NK-92 (cell line): ENCODE measurements around the gene CD200R1L.
"Not testable (repeated sequence)": the region's sequence is repeated elsewhere in the genome, so short reads cannot be mapped to it uniquely, and the experiment has no call there.

Source experiments
- DNase-seq: peaks from one replicate; lab custom pipeline; 2025; ENCODE audit not compliant: unreplicated experiment; lab: John Stamatoyannopoulos, UW

CD200R1L gene, protein sequence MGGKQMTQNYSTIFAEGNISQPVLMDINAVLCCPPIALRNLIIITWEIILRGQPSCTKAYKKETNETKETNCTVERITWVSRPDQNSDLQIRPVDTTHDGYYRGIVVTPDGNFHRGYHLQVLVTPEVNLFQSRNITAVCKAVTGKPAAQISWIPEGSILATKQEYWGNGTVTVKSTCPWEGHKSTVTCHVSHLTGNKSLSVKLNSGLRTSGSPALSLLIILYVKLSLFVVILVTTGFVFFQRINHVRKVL

DNA sequence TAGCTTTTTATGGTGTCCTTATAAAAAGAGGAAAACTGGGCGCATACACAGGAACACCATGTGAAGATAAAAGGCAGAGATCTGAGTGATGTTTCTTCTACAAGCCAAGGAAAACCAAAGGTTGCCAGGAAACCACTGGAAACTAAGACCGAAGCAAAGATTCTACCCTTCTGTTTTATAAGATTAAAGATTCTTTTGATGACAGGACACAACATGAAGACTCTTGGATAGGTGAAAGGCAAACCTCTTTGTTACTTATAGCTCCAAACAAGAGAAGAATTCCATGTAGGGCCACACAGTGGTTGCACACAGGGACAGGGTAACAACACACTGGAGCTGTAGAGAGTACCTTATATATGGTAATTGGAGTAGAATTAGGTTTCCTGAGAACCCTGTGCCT lies at the start of gene CD200R1L:
Gene CD200R1L (minus strand): TSS at position 101 of the 400 bp plus-strand sequence. CDS start 17,497 bp downstream, outside the sequence.
- no peak for DNase-seq

DNA sequence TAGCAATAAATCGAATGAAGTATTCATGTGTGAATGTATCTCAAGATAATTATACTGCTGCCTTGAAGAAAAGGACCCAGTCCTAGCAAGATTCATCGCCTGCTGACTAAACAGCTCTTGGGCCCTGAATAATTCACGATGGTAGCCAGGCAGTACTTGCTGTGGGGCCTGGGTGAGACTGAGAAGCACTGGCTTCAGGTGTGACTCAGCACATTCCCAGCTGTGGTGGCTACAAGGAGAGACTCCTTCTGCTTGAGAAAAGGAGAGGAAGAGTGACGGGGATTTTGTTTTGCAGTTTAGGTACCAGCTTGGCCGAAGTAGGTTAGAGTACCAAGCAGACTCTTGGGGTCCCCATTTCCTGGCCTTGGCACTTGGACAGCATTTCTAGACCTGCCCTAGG lies 47.6 kb upstream of the CD200R1L start:
- no peak for DNase-seq

DNA sequence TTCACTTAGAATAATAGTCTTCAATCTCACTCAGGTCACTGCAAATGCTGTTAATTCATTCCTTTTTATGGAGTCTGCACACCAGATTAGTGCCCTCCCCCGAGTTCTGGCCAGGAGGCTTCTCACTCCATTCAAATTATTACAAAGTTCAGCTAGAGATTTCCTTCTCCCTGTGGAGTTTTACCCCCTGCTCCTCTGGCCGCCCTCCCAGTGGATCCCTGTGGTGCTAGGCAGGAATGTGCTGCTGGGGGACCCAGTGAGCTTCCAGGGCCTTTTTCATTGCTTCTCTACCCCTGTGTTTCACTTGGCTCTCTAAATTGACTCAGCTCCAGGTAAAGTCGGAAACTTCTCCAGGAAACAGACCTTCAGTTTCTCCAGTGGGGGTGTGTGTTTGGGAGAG lies 42.7 kb upstream of the CD200R1L start:
- DNase-seq, result no peak

DNA sequence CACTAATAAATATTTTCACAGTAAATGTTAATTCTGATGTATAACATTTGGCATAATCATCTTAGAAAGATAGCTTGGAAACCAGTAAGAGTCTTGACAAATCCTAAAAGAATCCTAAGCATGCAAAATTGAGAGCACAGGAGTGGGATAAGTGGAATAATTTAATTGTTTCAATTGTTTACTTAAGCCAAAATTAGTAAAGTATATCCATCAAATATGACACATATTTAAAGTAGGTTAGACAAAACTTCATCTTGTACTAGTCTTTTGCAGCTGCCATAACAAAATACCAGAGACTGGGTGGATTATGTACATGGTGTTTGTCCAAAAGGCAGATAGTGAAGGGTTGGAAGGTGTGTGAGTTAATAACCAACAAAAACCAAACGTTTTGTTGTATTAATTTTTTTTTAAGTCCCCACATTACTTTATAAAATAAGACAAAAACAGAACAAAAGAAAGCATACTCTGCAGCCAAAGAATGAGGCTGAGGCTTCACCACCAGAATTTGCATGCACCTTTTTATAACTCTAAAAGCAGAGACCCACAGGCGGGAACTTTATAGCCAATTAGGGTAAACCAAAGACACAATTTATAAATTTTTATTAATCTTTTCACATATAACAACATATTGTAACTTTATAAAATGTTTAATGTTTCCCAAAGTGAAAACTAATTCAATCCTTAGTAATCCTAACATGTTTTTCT lies 41.9 kb upstream of the CD200R1L start:
- DNase-seq, result no peak

DNA sequence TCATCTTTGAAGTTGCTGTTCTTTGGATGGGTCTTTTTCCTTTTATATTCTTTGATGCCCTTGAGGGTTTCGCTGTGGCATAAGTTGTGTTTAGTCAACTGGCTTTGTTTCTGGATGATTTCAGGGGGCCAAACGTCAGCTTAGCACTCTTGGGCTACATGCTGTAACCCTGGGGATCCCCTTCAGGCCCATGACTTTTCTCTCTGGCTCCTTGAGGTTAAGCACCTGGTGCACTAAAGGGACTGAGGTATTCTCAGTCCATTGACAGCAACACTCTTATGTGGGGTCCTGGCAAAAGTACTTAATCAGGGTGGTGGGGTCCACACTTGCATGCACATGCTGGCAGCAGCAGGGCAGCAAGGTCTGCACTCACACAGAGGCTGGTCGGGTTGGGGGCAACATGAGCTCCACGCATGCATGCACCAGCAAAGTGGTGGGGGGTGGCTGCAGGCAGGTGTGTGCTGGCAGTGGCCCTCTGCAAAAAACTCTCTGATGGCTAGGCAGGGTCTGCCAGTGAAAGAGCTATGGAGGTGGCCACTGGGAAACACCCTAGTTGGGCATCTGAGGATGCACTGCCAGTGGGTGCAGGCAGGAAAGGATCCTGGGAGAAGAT lies 38.1 kb upstream of the CD200R1L start:
- DNase-seq, result no peak

DNA sequence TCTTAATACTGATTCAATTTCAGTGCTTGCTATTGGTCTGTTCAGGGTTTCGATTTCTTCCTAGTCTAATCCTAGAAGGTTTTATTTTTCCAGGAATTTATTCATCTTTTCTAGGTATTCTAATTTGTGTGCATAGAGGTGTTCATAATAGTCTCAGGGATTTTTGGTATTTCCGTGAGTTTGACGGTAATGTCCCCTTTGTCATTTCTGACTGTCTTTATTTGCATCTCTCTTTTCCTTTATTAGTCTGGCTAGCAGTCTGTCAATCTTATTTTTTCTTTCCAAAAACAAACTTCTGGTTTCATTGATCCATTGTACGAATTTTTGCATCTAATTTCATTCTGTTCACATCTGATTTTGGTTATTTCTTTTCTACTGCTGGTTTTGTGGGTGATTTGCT lies 35.2 kb upstream of the CD200R1L start:
- no peak for DNase-seq

DNA sequence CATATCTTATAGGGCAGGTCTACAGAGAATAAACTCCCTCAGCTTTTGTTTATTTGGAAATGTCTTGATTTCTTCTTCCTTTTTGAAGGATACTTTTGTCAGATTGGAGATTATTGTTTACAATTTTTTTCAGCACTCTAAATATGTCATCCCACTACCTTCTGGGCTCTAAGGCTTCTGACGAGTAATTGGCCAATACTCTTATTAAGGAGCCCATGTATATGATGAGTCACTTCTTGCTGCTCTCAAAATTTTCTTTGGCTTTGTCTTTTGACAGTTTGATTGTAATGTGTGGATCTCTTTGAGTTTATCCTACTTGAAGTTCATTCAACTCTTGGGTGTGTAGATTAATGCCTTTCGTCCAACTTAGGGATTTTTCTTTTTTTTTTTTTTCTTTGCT lies 28.9 kb upstream of the CD200R1L start:
- no peak for DNase-seq

DNA sequence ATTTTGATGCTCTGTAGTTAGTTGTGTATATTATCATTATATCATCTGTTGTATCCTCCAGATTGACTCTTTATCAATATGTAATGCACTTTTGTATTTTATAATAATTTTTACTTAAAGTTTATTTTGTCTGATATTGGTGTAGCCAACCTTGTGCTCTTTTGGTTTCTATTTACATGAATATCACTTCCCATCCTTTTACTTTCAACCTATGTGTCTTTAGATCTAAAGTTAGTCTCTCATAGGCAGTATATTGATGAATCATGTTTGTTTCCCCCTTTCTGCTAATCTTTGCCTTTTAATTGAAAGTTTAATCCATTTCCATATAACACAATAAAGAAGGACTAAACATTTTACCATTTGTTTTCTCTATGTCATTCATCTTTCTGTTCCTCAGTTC lies 28.1 kb upstream of the CD200R1L start:
- DNase-seq, result no peak

DNA sequence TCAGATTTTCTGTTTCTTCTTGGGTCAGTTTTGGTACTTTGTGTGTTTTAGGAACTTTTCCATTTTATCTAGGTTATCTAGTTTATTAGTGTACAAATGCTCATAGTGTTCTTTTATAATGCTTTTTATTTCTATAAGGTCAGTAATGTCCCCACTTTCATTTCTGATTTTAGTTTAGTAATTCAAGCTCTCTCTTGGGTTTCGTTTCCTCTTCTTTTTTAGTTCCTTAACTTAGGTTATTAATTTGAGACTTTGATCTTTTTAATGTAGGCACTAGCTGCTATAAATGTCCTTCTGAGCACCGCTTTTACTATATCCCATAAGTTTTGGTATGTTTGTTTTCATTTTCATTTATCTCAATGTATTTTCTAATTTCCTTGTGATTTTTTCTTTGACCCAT lies 27.0 kb upstream of the CD200R1L start:
- DNase-seq, result no peak

DNA sequence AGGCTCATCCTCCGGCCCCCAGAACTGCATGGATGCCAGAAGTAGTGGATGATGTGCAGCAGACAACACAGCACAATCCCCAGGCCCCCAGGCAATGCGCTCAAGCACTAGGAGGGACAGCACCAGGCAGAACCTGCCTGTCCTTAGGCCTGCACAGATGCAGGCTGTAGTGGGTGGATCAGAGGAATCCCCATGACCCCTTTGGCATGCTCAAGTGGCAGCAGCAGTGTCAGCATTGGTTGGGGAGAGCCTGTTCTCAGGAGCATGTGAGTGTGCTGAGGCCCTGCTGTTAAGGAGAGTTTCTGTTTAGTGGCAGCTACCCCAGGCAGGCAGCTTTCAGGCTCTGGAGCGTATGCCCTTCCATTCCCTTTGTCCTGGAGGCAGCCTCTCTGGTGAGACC lies 25.1 kb upstream of the CD200R1L start:
- DNase-seq, result no peak

DNA sequence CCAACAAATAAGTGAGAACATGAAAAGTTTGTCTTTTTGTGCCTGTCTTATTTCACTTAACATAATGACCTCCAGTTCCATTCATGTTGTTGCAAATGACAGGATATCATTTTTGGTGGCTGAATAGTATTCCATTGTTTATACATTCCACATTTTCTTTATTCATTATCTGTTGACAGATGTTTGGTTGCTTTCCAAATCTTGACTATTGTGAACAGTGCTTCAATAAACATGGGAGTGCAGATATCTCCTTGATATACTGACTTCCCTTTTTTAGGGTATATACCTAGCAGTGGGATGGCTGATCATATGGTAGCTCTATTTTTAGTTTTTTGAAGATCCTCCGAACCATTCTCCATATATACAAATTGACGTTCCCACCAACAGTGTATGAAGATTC lies 19.1 kb upstream of the CD200R1L start:
- DNase-seq, result no peak

DNA sequence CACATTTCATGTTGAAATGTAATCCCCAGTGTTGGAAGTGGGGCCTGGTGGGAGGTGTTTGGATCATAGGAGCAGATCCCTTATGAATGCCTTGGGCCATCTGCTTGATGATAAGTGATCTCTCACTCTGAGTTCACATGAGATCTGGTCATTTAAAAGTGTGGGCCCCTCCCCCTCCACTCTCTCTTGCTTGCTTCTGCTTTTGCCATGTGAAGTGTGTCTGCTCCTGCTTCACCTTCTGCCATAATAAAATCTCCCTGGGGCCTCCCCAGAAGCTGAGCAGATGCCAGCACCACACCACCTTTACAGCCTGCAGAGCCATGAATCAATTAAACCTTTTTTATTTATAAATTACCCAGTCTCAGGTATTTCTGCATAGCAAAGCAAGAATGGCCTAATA lies 14.2 kb upstream of the CD200R1L start:
- DNase-seq, result no peak

DNA sequence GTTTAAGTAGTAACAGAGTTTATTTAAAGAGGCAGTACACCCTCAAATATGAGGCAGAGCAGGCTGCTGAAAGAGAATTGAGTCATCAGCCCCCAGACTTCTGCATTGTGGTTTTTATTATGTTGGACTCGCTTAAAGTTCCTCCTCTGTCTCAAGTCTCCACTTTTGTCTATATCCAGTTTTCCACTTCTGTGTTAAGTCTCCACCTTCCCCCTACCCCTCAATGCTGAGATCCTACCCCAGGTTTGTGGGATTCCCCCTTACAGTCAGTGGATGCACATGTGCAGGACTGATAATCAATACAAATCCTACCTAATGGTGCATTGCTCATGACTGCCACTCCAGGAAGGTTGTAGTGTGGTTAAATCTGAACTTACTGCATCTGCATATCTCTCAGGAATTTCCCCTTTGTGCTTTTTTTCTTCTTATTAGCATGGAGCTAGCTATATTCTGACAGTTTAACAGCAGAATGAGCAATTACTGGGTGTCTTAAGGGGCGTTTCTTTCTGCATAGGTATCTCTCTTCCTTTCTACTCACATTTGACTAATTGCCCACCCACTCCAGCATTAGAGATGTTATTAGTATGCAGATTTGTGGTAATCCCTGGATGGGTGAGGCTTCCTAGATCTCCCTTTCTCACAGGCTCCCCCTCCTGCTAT lies 11.9 kb upstream of the CD200R1L start:
- DNase-seq, result no peak

DNA sequence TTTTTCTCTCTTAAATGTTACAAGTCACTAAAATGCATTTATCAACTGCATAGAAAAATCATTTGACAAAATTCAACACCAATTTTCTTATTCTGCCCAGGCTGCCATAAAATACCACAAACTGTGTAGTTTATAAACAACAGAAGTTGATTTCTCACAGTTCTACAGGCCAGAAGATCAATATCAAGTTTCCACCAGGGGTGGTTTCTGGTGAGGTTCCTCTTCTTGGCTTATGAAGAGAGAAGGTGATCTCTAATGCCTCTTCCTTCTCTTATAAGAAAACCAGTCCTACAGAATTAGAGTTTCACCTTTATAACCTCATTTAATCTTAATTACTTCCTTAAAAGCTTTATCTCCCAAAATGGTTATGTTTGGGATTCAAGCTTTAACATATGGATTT lies 10.9 kb upstream of the CD200R1L start:
- no peak for DNase-seq

DNA sequence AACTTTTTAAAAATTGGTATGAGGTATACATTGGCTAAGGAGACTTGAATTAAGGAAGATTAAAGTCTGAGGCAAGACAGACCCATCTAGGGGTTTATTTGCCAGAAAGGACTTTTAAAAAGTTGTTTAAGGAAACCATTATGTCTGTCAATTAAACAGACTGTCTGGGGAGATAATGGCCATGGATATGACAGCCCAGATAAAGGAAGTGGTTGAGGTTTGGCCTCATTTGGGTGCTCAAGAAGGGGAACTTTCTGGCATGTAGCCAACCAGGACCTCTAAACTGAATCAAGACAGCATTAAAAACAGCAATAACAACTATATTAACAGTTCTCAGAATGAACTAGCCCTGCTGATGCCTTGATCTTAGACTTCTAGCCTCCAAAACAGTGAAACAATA lies 9.9 kb upstream of the CD200R1L start:
- no peak for DNase-seq

DNA sequence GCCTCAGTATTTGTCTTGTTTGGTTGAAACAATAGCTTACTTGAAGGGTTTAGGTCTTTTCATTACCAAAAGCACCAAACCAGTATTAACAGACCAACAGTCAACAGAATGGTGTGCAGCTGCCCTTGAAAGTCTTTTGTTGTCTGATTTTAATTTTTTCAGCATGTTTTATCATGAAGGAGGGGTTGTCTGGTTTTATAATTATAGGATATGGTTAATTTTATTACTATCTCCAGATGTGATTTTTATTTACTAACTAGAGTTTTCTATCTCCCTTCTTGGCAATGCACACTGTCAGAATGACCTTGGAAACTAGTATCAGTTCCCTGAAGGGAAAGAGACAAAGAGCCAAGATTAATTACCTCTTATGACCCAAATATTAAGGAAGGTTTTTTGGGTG lies 9.2 kb upstream of the CD200R1L start:
- DNase-seq, result no peak

DNA sequence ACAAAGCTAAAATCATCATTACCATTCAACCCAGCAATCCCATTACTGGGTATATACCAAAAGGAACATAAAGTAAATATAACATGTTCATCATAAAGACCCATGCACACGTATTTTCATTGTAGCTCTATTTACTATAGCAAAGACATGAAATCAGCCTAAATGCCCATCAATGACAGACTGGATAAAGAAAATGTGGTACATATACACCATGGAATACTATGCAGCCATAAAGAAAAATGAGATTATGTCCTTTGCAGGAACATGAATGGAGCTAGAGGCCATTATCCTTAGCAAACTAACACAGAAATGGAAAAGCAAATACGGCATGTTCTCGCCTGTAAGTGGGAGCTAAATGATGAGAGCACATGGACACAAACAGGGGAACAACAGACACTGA lies 8.4 kb upstream of the CD200R1L start:
- not testable (repeated sequence) for DNase-seq

DNA sequence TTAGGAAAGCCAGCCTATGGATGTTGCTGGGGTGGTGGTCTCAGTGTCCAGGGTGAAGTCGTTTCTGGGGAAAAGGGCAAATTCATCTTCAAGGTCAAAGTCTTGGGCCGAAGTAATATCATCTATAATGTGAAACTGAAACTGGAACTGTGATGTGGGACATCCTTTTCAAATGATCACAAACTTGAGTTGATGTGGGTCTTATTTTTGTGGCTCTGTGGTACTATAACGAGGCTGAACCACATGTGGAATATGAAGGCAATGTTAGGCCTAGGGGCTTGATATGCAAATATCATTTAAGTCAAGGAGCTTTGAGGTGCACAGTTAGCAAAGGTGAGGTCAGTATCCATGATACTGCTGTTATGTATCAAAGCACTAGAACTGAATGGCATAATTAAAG lies 1.5 kb upstream of the CD200R1L start:
- no peak for DNase-seq

DNA sequence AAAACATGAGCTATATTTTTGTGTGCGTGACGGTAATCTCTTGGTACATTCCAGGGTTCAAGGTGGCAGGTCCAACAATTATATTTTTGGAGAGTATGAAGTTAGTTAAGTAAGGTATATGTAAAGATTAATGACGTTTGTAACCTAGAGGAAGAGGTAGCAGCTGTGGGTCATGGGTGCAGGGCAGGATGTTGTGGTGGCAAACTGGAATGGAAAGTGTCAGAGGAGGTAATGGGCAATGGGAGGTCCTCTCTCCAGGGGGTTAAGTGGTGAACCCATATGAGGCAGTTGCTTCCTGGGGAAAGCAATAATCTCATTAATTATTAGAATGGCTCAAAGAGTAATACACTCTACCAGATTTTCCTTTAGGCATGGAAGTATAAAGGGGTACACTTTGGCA lies 1.0 kb upstream of the CD200R1L start:
- DNase-seq, result no peak

DNA sequence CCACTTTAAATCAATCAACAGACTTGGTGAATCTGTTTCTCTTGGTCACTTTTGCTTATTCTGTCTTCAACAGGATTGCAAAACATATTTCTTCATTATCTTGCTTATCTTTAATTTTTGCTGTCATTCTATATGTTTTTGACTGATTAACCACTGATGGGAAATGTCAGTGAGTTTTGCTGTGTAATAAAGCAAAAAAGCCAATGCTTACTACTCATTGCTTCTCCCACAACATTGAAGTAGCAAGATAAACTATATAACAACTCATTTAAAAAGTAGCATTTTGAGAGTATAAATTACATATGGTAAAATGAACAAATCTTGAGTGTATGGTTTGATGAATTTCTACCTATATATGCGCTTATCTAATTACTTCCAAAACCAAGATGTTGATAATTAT lies 892 bp downstream of the CD200R1L start:
- DNase-seq, result no peak

DNA sequence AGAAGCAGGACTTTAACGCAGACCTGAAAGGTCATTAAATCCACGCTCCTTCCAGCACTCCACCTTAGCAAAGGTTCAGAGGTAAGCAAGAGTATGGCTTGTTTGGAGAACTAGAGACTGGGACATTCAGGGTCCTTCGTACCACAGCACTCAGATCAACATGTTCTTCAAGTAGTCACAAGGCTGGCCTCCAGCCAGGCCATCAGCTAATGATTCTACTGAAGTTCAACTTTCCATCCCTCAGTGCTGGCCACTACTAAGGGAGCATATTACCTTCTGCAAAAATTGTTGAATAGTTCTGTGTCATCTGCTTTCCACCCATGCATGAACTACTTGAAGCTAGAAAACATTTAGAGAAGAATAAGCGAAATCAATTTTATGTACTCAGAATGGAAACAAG lies 17.6 kb downstream of the CD200R1L start:
- DNase-seq, result no peak
